Liver (tissue), 3 donors: ENCODE results near the gene SLC16A14.

ENCODE experiments used
- EGR1 ChIP-seq, 2 donors: IDR thresholded peaks; 2 replicates each; pipeline ENCODE4 v1.6.1; 2016 to 2018; ENCODE audit warnings: antibody characterized with exemption in 2 of 2, low read depth in 2 of 2
- GABPA ChIP-seq, 2 donors: IDR thresholded peaks in 1 of 2; conservative IDR thresholded peaks in 1 of 2; 2 replicates each; pipeline ENCODE4 v1.6.1; 2016; ENCODE audit warnings: antibody characterized with exemption in 2 of 2, mild to moderate bottlenecking in 1 of 2, moderate library complexity in 1 of 2
- JUND ChIP-seq, 2 donors: IDR thresholded peaks; 2 replicates each; pipeline ENCODE4 v1.6.1; 2016; ENCODE audit warnings: antibody characterized with exemption in 2 of 2
- NR2F2 ChIP-seq: IDR thresholded peaks from 2 replicates; pipeline ENCODE4 v1.6.1; 2016; ENCODE audit warnings: antibody characterized with exemption
- RAD21 ChIP-seq, 2 donors: IDR thresholded peaks; 2 replicates each; pipeline ENCODE4 v1.6.1; 2016; ENCODE audit warnings: antibody characterized with exemption in 2 of 2, mild to moderate bottlenecking in 2 of 2
- RXRA ChIP-seq, 2 donors: IDR thresholded peaks; 2 replicates each; pipeline ENCODE4 v1.6.1; 2017 to 2018; ENCODE audit warnings: antibody characterized with exemption in 2 of 2, mild to moderate bottlenecking in 1 of 2
- TAF1 ChIP-seq: conservative IDR thresholded peaks from 2 replicates; pipeline ENCODE4 v1.6.1; 2016; ENCODE audit warnings: antibody characterized with exemption, mild to moderate bottlenecking
- YY1 ChIP-seq: IDR thresholded peaks from 2 replicates; pipeline ENCODE4 v1.6.1; 2016; ENCODE audit warnings: antibody characterized with exemption, mild to moderate bottlenecking
- TF ChIP-seq, protein P1 (sequence below): fragments of 150-350 bp; IDR thresholded peaks from 2 replicates; pipeline ENCODE4 v1.5.1; 2017; ENCODE audit warnings: improper control_type of control experiment, low read depth, low read length; ENCODE audit not compliant: missing input control
- TF ChIP-seq, protein P2 (sequence below): IDR thresholded peaks from 2 replicates; pipeline ENCODE4 v1.6.1; 2016; ENCODE audit warnings: antibody characterized with exemption
- TF ChIP-seq, protein P3 (sequence below): IDR thresholded peaks from 2 replicates; pipeline ENCODE4 v1.6.1; 2016; ENCODE audit warnings: antibody characterized with exemption
- donor health status: healthy.
- donor health status: healthy.

DNA sequence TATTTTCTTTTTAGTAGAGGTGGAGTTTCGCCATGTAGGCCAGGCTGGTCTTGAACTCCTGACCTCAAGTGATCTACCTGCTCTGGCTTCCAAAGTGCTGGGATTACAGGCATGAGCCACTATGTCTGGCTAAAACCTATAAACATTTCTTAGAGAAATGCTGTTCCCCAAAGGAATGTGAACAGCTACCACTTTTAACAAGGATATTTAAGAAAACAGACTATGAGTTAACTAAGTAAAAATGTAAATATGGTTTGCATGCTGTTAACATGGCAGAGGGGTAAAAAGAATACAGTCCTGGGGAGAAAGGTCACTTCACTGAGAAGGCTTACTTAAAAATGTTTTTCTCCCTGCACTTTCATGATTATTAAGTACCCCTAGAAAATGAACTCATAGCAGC is 57.1 kb downstream of the SLC16A14 start:
- TF ChIP-seq RAD21 (IDR thresholded peaks at IDR 0.05) (no peak), GABPA (IDR thresholded peaks at IDR 0.05 in 1 of 2, conservative IDR thresholded peaks at IDR 0.05 in 1 of 2) (no peak), JUND (IDR thresholded peaks at IDR 0.05) (no peak), YY1 (no peak), EGR1 (IDR thresholded peaks at IDR 0.05; ENCODE audit: low read depth in 2 of 2) (no peak), TAF1 (no peak), NR2F2 (no peak), RXRA (IDR thresholded peaks at IDR 0.05) (no peak)
- TF ChIP-seq, protein P1, sequence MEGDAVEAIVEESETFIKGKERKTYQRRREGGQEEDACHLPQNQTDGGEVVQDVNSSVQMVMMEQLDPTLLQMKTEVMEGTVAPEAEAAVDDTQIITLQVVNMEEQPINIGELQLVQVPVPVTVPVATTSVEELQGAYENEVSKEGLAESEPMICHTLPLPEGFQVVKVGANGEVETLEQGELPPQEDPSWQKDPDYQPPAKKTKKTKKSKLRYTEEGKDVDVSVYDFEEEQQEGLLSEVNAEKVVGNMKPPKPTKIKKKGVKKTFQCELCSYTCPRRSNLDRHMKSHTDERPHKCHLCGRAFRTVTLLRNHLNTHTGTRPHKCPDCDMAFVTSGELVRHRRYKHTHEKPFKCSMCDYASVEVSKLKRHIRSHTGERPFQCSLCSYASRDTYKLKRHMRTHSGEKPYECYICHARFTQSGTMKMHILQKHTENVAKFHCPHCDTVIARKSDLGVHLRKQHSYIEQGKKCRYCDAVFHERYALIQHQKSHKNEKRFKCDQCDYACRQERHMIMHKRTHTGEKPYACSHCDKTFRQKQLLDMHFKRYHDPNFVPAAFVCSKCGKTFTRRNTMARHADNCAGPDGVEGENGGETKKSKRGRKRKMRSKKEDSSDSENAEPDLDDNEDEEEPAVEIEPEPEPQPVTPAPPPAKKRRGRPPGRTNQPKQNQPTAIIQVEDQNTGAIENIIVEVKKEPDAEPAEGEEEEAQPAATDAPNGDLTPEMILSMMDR, result no peak
- TF ChIP-seq, protein P2, sequence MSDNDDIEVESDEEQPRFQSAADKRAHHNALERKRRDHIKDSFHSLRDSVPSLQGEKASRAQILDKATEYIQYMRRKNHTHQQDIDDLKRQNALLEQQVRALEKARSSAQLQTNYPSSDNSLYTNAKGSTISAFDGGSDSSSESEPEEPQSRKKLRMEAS, result no peak
- TF ChIP-seq, protein P3, sequence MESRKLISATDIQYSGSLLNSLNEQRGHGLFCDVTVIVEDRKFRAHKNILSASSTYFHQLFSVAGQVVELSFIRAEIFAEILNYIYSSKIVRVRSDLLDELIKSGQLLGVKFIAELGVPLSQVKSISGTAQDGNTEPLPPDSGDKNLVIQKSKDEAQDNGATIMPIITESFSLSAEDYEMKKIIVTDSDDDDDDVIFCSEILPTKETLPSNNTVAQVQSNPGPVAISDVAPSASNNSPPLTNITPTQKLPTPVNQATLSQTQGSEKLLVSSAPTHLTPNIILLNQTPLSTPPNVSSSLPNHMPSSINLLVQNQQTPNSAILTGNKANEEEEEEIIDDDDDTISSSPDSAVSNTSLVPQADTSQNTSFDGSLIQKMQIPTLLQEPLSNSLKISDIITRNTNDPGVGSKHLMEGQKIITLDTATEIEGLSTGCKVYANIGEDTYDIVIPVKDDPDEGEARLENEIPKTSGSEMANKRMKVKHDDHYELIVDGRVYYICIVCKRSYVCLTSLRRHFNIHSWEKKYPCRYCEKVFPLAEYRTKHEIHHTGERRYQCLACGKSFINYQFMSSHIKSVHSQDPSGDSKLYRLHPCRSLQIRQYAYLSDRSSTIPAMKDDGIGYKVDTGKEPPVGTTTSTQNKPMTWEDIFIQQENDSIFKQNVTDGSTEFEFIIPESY, result no peak
